CD14-positive monocyte (primary cell): ENCODE data around the gene NR4A2. TPM values are rescaled to one million over a fixed set of nuclear protein-coding genes. Genes with fewer than 3 reads are reported as not detected.
A peak's percentile ranks its signal among the peaks of the same experiment; 100 is the strongest.

ENCODE experiments used
- DNase-seq, 3 donors: peaks; one replicate each; pipeline ENCODE4 v3.0.0-alpha.2; 2011 to 2022
- H2AFZ ChIP-seq: 2 replicates; pipeline ENCODE4 v1.6.0; 2012; ENCODE audit warnings: mild to moderate bottlenecking, low read depth, low read length, inconsistent platforms; ENCODE audit not compliant: insufficient read depth, poor library complexity, severe bottlenecking
- H3K27ac ChIP-seq, 2 donors: 1 replicate in 1 of 2; 2 replicates in 1 of 2; pipeline ENCODE4 v1.5.1; 2012 to 2013; ENCODE audit warnings: low read length in 2 of 2, control low read depth in 1 of 2, inconsistent platforms in 1 of 2, low read depth in 1 of 2, mild to moderate bottlenecking in 1 of 2
- H3K27me3 ChIP-seq, 2 donors: one replicate each; pipeline versions ENCODE4 v1.6.0 to v1.6.1; 2011 to 2013; ENCODE audit warnings: low read length in 2 of 2; ENCODE audit not compliant: control insufficient read depth in 2 of 2, insufficient read depth in 2 of 2
- H3K36me3 ChIP-seq, 2 donors: replicated peaks in 1 of 2; 1 replicate in 1 of 2; 2 replicates in 1 of 2; pipeline versions ENCODE4 v1.5.1 to v1.6.1; 2012 to 2013; ENCODE audit warnings: low read length in 2 of 2, control low read depth in 1 of 2, inconsistent platforms in 1 of 2, mild to moderate bottlenecking in 1 of 2; ENCODE audit not compliant: insufficient read depth in 2 of 2, control insufficient read depth in 1 of 2
- H3K4me1 ChIP-seq, 2 donors: 1 replicate in 1 of 2; 2 replicates in 1 of 2; pipeline versions ENCODE4 v1.5.1 to v1.6.1; 2012 to 2013; ENCODE audit warnings: low read length in 2 of 2, control low read depth in 1 of 2, inconsistent platforms in 1 of 2, mild to moderate bottlenecking in 1 of 2, moderate library complexity in 1 of 2; ENCODE audit not compliant: insufficient read depth in 2 of 2, control insufficient read depth in 1 of 2
- H3K4me2 ChIP-seq: replicated peaks from 2 replicates; pipeline ENCODE3; 2012; ENCODE audit warnings: low read length, moderate library complexity, mild to moderate bottlenecking; ENCODE audit not compliant: poor library complexity, severe bottlenecking; ENCODE audit errors: extremely low read depth
- H3K4me3 ChIP-seq, 3 experiments: fragments of 200-600 bp in 1 of 3; sonication (generic) in 1 of 3; replicated peaks in 1 of 3; 1 replicate in 2 of 3; 2 replicates in 1 of 3; pipeline ENCODE4 v1.5.1; 2011 to 2013; ENCODE audit warnings: low read length in 3 of 3, mild to moderate bottlenecking in 3 of 3, control low read depth in 2 of 3, low read depth in 2 of 3, inconsistent platforms in 1 of 3, moderate library complexity in 1 of 3
- H3K79me2 ChIP-seq: 2 replicates; pipeline ENCODE4 v1.6.0; 2012; ENCODE audit warnings: mild to moderate bottlenecking, control low read depth, inconsistent platforms, low read length, moderate library complexity; ENCODE audit not compliant: insufficient read depth
- H3K9ac ChIP-seq: 2 replicates; pipeline ENCODE4 v1.6.0; 2017; ENCODE audit warnings: low read length, mild to moderate bottlenecking; ENCODE audit not compliant: insufficient read depth, poor library complexity, severe bottlenecking
- H3K9me3 ChIP-seq, 2 donors: replicated peaks in 1 of 2; 1 replicate in 1 of 2; 2 replicates in 1 of 2; pipeline versions ENCODE4 v1.5.1 to v1.6.1; 2012 to 2013; ENCODE audit warnings: low read length in 2 of 2, control low read depth in 1 of 2; ENCODE audit not compliant: control insufficient read depth in 1 of 2, insufficient read depth in 1 of 2
- H4K20me1 ChIP-seq: 2 replicates; pipeline ENCODE4 v1.6.0; 2012; ENCODE audit warnings: mild to moderate bottlenecking, low read length, control low read depth, moderate library complexity; ENCODE audit not compliant: insufficient read depth
- H3K27ac Mint-ChIP-seq, 7 donors: one replicate each; pipeline ENCODE4 v1.8.0; 2020; ENCODE audit warnings: mild to moderate bottlenecking in 7 of 7, mixed read lengths in 7 of 7, moderate library complexity in 6 of 7, inconsistent platforms in 2 of 7
- H3K27me3 Mint-ChIP-seq, 3 donors: one replicate each; pipeline ENCODE4 v1.8.0; 2021 to 2022; ENCODE audit warnings: low read depth in 3 of 3, mild to moderate bottlenecking in 3 of 3, mixed read lengths in 3 of 3, moderate library complexity in 3 of 3, inconsistent platforms in 1 of 3
- H3K36me3 Mint-ChIP-seq, 2 donors: one replicate each; pipeline ENCODE4 v1.8.0; 2020; ENCODE audit warnings: mixed read lengths in 2 of 2, inconsistent platforms in 1 of 2, mild to moderate bottlenecking in 1 of 2
- H3K4me1 Mint-ChIP-seq: one replicate; pipeline ENCODE4 v1.8.0; 2020; ENCODE audit warnings: mild to moderate bottlenecking, mixed read lengths
- H3K4me3 Mint-ChIP-seq, 2 donors: one replicate each; pipeline ENCODE4 v1.8.0; 2020; ENCODE audit warnings: mild to moderate bottlenecking in 2 of 2, mixed read lengths in 2 of 2, moderate library complexity in 1 of 2
- H3K9me3 Mint-ChIP-seq, 7 donors: one replicate each; pipeline ENCODE4 v1.8.0; 2020 to 2022; ENCODE audit warnings: mixed read lengths in 7 of 7, mild to moderate bottlenecking in 6 of 7, moderate library complexity in 6 of 7, inconsistent platforms in 2 of 7
- WGBS: methylation state at CpG from one replicate; pipeline ENCODE4 v1.1.5; 2013; ENCODE audit warnings: missing lambda C conversion rate; ENCODE audit not compliant: insufficient coverage; 5-methylcytosine and 5-hydroxymethylcytosine counted together
- intact Hi-C, 2 donors: fragments of 100-400 bp; cut with micrococcal nuclease; formaldehyde crosslinking; loops; one replicate each; pipeline versions ENCODE4 v1.15.0 to v1.15.1; 2023
- polyA plus RNA-seq, 3 donors: library from polyadenylated mRNA; depleted of rRNA in 1 of 3; unstranded in 2 of 3; stranded (reverse) in 1 of 3; fragments of 300-500 nt in 2 of 3; fragments of >200 nt in 1 of 3; fragmentation: Illumina TruSeq in 2 of 3; gene quantifications; 1 replicate in 2 of 3; 2 replicates in 1 of 3; pipeline ENCODE4 v1.2.3, GENCODE V29; 2012 to 2021
- TF ChIP-seq, protein P1 (sequence below): fragments of 200-600 bp; IDR thresholded peaks from one replicate; pipeline ENCODE4 v1.8.0; 2022; ENCODE audit warnings: antibody characterized with exemption, mild to moderate bottlenecking

NR4A2 gene
- polyA plus RNA-seq, 3 donors, result 12.1 to 213 (median 21.6) TPM

DNA sequence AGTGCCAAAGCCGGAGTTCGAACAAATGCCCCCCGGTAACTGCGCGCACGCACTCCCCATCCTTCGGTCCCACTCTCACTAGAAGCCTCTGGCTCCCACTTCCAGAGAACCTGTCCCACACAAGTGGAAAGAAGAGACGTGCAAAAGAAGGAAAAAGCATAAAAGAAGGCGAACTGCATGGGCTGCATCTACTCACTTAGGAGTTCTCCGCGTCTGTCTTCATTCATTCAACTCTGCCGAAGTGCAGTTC is 312 bp downstream of the NR4A2 start:
- H3K27me3 Mint-ChIP-seq, result peaks cover 40 to 50% (median 47%) of the 10 kb centered on the region in 3 donors
- peaks cover 54% of the 10 kb centered on the region for H3K4me1 Mint-ChIP-seq
- peaks cover 28% of the 10 kb centered on the region in 2 donors for H3K36me3 Mint-ChIP-seq

DNA sequence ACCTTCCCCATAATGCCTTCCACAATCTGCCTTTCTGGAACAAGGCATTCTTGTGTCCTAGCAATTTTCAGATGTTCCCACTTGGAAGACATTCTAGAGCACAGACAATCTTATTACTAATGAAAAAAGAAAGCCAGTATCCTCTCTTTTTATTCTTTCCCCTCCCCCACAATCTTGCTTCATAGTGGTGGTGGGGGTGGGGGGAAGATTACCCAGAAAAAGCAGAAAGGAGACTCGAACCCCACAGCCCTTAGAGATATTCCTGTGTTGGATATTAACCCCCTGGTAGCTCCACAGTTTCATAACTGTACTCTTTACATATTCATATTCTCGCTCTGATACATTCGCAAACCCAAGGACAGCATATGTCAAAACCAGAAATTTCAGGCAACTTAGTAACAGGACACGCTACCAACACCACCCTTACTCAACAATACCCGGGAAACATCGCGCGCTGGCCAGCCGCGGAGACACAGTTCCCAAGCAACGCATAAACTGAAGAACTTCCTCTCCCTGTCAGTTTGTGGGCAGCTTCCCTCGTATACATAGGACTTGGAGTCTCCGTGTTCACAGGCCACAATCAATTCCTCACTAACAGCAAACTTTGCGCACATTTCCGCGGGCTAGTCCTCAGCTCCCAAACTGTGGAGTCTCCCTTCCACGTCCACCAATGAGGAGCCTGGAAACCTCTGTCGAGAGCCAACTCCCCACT is 793 bp downstream of the NR4A2 start:
- Histone ChIP-seq H2AFZ (no peak overlapping the region), H3K9ac (peak overlapping the region; percentile 97), H3K4me1 (peaks cover 59 to 66% of the 10 kb centered on the region in 2 donors), H3K27ac (peak overlapping the region; percentile 92 to 97), H3K4me2 (peak overlapping the region; percentile 85), H4K20me1 (peaks cover 54% of the 10 kb centered on the region), H3K79me2 (no peaks in the 10 kb centered on the region), H3K27me3 (peaks cover 42 to 45% of the 10 kb centered on the region in 2 donors), H3K36me3 (no peaks in the 10 kb centered on the region), H3K4me3 (peak overlapping the region; percentile 57 to 92 (median 81)), H3K9me3 (peaks cover 7 to 39% of the 10 kb centered on the region in 2 donors)
- peak overlapping the region; percentile 96 to 97 for H3K4me3 Mint-ChIP-seq
- peak; percentile 91 to 92 (median 92) for DNase-seq
- TF ChIP-seq, protein P1, sequence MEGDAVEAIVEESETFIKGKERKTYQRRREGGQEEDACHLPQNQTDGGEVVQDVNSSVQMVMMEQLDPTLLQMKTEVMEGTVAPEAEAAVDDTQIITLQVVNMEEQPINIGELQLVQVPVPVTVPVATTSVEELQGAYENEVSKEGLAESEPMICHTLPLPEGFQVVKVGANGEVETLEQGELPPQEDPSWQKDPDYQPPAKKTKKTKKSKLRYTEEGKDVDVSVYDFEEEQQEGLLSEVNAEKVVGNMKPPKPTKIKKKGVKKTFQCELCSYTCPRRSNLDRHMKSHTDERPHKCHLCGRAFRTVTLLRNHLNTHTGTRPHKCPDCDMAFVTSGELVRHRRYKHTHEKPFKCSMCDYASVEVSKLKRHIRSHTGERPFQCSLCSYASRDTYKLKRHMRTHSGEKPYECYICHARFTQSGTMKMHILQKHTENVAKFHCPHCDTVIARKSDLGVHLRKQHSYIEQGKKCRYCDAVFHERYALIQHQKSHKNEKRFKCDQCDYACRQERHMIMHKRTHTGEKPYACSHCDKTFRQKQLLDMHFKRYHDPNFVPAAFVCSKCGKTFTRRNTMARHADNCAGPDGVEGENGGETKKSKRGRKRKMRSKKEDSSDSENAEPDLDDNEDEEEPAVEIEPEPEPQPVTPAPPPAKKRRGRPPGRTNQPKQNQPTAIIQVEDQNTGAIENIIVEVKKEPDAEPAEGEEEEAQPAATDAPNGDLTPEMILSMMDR, result no peak
- under 1% methylated on average over 17 of the region's 18 CpGs for WGBS
- intact Hi-C loops, result loop anchor here (5.0 to 10.0 kb wide), 2 partner anchors 71 to 133 kb away; no protein-coding TSS in a partner anchor
- peak overlapping the region; percentile 97 to 99 (median 98) for H3K27ac Mint-ChIP-seq
- peaks cover 54% of the 10 kb centered on the region for H3K4me1 Mint-ChIP-seq
- H3K9me3 Mint-ChIP-seq, result peaks cover 2 to 36% (median 30%) of the 10 kb centered on the region in 7 donors
- peaks cover 45 to 55% (median 52%) of the 10 kb centered on the region in 3 donors for H3K27me3 Mint-ChIP-seq
- H3K36me3 Mint-ChIP-seq, result peaks cover 28 to 33% of the 10 kb centered on the region in 2 donors

More for the DNA sequence above, 312 bp downstream of the NR4A2 start:
- no peak overlapping the region for H2AFZ ChIP-seq
- peak overlapping the region; percentile 97 for H3K9ac ChIP-seq
- peaks cover 59 to 66% of the 10 kb centered on the region in 2 donors for H3K4me1 ChIP-seq
- DNase-seq, result no peak
- TF ChIP-seq, protein P1, result no peak
- H3K4me2 ChIP-seq, result peak overlapping the region; percentile 85
- H4K20me1 ChIP-seq, result peaks cover 52% of the 10 kb centered on the region
- peaks cover 1% of the 10 kb centered on the region for H3K79me2 ChIP-seq
- peaks cover 37 to 40% of the 10 kb centered on the region in 2 donors for H3K27me3 ChIP-seq
- intact Hi-C loops, result loop anchor here (5.0 to 10.0 kb wide), 2 partner anchors 70 to 133 kb away; no protein-coding TSS in a partner anchor
- Mint-ChIP-seq H3K27ac (peak overlapping the region; percentile 97 to 99 (median 98)), H3K4me3 (peak overlapping the region; percentile 96 to 97), H3K9me3 (peaks cover 2 to 36% (median 30%) of the 10 kb centered on the region in 7 donors)
- WGBS, result 0% methylated on average over 2 of the region's 12 CpGs
- no peaks in the 10 kb centered on the region for H3K36me3 ChIP-seq
- peaks cover 7 to 34% of the 10 kb centered on the region in 2 donors for H3K9me3 ChIP-seq
- H3K27ac ChIP-seq, result peak overlapping the region; percentile 92 to 97
- H3K4me3 ChIP-seq, result peak overlapping the region; percentile 57 to 92 (median 81)
